Measurements from ENCODE around the gene GOLGA6A. TPM values are rescaled to one million over a fixed set of nuclear protein-coding genes. Genes with fewer than 3 reads are reported as not detected.

The GOLGA6A gene
- polyA plus RNA-seq, 3 donors from 2014 or later: not detected

- Mint-ChIP-seq H3K27me3 (ENCODE audit: low read depth in 3 of 3) (peaks cover 0 to 2% (median 0%) of the 10 kb centered on the region in 3 donors), H3K27ac (no peak overlapping the region), H3K4me3 (no peak overlapping the region), H3K4me1 (peaks cover 0 to 2% of the 10 kb centered on the region in 2 donors), H3K9me3 (no peaks in the 10 kb centered on the region), H3K36me3 (peaks cover 0 to 15% (median 8%) of the 10 kb centered on the region in 3 donors)
- no peak for DNase-seq
Measured at GRCh38 chr15:74041777-74042435, 40.4 kb downstream of the GOLGA6A start.

GRCh38 chr15:74041311-74041756, 41.0 kb downstream of the GOLGA6A start:
- H3K36me3 Mint-ChIP-seq: peaks cover 0 to 20% (median 8%) of the 10 kb centered on the region in 3 donors
- no peak overlapping the region for H3K27ac Mint-ChIP-seq
- DNase-seq: no peak
- peaks cover 0 to 2% (median 0%) of the 10 kb centered on the region in 3 donors for H3K27me3 Mint-ChIP-seq (ENCODE audit: low read depth in 3 of 3)
- no peak overlapping the region for H3K4me3 Mint-ChIP-seq
- H3K4me1 Mint-ChIP-seq: peaks cover 0 to 2% of the 10 kb centered on the region in 2 donors
- H3K9me3 Mint-ChIP-seq: no peaks in the 10 kb centered on the region

- H3K4me3 Mint-ChIP-seq: no peak overlapping the region
- H3K27me3 Mint-ChIP-seq (ENCODE audit: low read depth in 3 of 3): peaks cover 0 to 2% (median 0%) of the 10 kb centered on the region in 3 donors
- no peaks in the 10 kb centered on the region for H3K9me3 Mint-ChIP-seq
- H3K4me1 Mint-ChIP-seq: peaks cover 0 to 2% of the 10 kb centered on the region in 2 donors
- no peak overlapping the region for H3K27ac Mint-ChIP-seq
- peaks cover 0 to 29% (median 8%) of the 10 kb centered on the region in 3 donors for H3K36me3 Mint-ChIP-seq
- no peak for DNase-seq
Measured at GRCh38 chr15:74040109-74040850, 42.1 kb downstream of the GOLGA6A start.

GRCh38 chr15:74039656-74040010, 42.7 kb downstream of the GOLGA6A start:
- no peak for DNase-seq
- H3K27ac Mint-ChIP-seq: no peak overlapping the region
- no peak overlapping the region for H3K4me3 Mint-ChIP-seq
- H3K27me3 Mint-ChIP-seq (ENCODE audit: low read depth in 3 of 3): peaks cover 0 to 2% (median 0%) of the 10 kb centered on the region in 3 donors
- H3K36me3 Mint-ChIP-seq: peaks cover 0 to 29% (median 8%) of the 10 kb centered on the region in 3 donors
- no peaks in the 10 kb centered on the region for H3K9me3 Mint-ChIP-seq
- peaks cover 0 to 2% of the 10 kb centered on the region in 2 donors for H3K4me1 Mint-ChIP-seq

GRCh38 chr15:74038707-74039655, 43.4 kb downstream of the GOLGA6A start:
- no peaks in the 10 kb centered on the region for H3K9me3 Mint-ChIP-seq
- peaks cover 0 to 2% of the 10 kb centered on the region in 2 donors for H3K4me1 Mint-ChIP-seq
- H3K4me3 Mint-ChIP-seq: no peak overlapping the region
- H3K27me3 Mint-ChIP-seq (ENCODE audit: low read depth in 3 of 3): peaks cover 0 to 2% (median 0%) of the 10 kb centered on the region in 3 donors
- no peak for DNase-seq
- peaks cover 3 to 35% (median 8%) of the 10 kb centered on the region in 3 donors for H3K36me3 Mint-ChIP-seq
- H3K27ac Mint-ChIP-seq: peak overlapping the region in 1 of 6 donors; percentile 19

- Mint-ChIP-seq H3K4me1 (peaks cover 0 to 2% of the 10 kb centered on the region in 2 donors), H3K4me3 (no peak overlapping the region), H3K36me3 (peaks cover 7 to 37% (median 8%) of the 10 kb centered on the region in 3 donors), H3K27ac (no peak overlapping the region), H3K9me3 (no peaks in the 10 kb centered on the region), H3K27me3 (ENCODE audit: low read depth in 3 of 3) (peaks cover 0 to 2% (median 0%) of the 10 kb centered on the region in 3 donors)
- no peak for DNase-seq
Measured at GRCh38 chr15:74037171-74038117, 44.9 kb downstream of the GOLGA6A start.

GRCh38 chr15:74036271-74037170, 45.8 kb downstream of the GOLGA6A start:
- Mint-ChIP-seq H3K27ac (no peak overlapping the region), H3K4me1 (peaks cover 0 to 2% of the 10 kb centered on the region in 2 donors), H3K36me3 (peaks cover 8 to 42% (median 12%) of the 10 kb centered on the region in 3 donors), H3K27me3 (ENCODE audit: low read depth in 3 of 3) (peaks cover 0 to 4% (median 0%) of the 10 kb centered on the region in 3 donors), H3K9me3 (no peaks in the 10 kb centered on the region), H3K4me3 (no peak overlapping the region)
- no peak for DNase-seq

- Mint-ChIP-seq H3K4me3 (no peak overlapping the region), H3K9me3 (no peaks in the 10 kb centered on the region), H3K36me3 (peaks cover 8 to 40% (median 15%) of the 10 kb centered on the region in 3 donors), H3K27ac (no peak overlapping the region), H3K27me3 (ENCODE audit: low read depth in 3 of 3) (peaks cover 0 to 4% (median 0%) of the 10 kb centered on the region in 3 donors), H3K4me1 (no peaks in the 10 kb centered on the region)
- DNase-seq: no peak
Measured at GRCh38 chr15:74035121-74036017, 47.0 kb downstream of the GOLGA6A start.

- H3K27ac Mint-ChIP-seq: peak overlapping the region in 2 of 6 donors; percentile 19 to 28
- peaks cover 0 to 4% (median 0%) of the 10 kb centered on the region in 3 donors for H3K27me3 Mint-ChIP-seq (ENCODE audit: low read depth in 3 of 3)
- no peak for DNase-seq
Measured at GRCh38 chr15:74034206-74034755, 48.1 kb downstream of the GOLGA6A start.

GRCh38 chr15:74032606-74033561, 49.5 kb downstream of the GOLGA6A start:
- H3K27ac Mint-ChIP-seq: no peak overlapping the region
- peaks cover 0 to 4% (median 0%) of the 10 kb centered on the region in 3 donors for H3K27me3 Mint-ChIP-seq (ENCODE audit: low read depth in 3 of 3)
- no peaks in the 10 kb centered on the region for H3K4me1 Mint-ChIP-seq
- H3K9me3 Mint-ChIP-seq: no peaks in the 10 kb centered on the region
- DNase-seq: no peak
- H3K36me3 Mint-ChIP-seq: peaks cover 7 to 36% (median 15%) of the 10 kb centered on the region in 3 donors
- no peak overlapping the region for H3K4me3 Mint-ChIP-seq

More at GRCh38 chr15:74034206-74034755, 48.1 kb downstream of the GOLGA6A start:
- no peaks in the 10 kb centered on the region for H3K4me1 Mint-ChIP-seq
- peaks cover 8 to 40% (median 15%) of the 10 kb centered on the region in 3 donors for H3K36me3 Mint-ChIP-seq
- no peaks in the 10 kb centered on the region for H3K9me3 Mint-ChIP-seq
- H3K4me3 Mint-ChIP-seq: no peak overlapping the region
